GM12878 (cell line): Measurements from ENCODE around the gene TMEM88. TPM values are rescaled to one million over a fixed set of nuclear protein-coding genes. Genes with fewer than 3 reads are reported as not detected.

Experiments used
- ATAC-seq: fragments of 200-7000 bp; cut with Tn5 transposase; 3 replicates; pipeline ENCODE4 v1.9.1; 2020; ENCODE audit warnings: mild to moderate bottlenecking, moderate library complexity
- BruUV-seq: library from RNA; stranded (reverse); fragments of 400-500 nt; replicated peaks from 2 replicates; lab custom pipeline; 2021; lab: Mats Ljungman, UMichigan
- CTCF ChIA-PET: fragments of 300-600 bp; sonication (Branson Sonifier 250); formaldehyde crosslinking; extraction: SDS; loops from one replicate; lab custom pipeline; 2021; ENCODE audit warnings: inconsistent platforms; lab: Yijun Ruan, JAX
- POLR2A ChIA-PET: fragments of 350-600 bp; formaldehyde crosslinking; extraction: SDS; loops from one replicate; lab custom pipeline; 2021; ENCODE audit warnings: inconsistent platforms; lab: Charles Lee
- RAD21 ChIA-PET: fragments of 300-600 bp; sonication (Branson Sonifier 250); formaldehyde crosslinking; loops from one replicate; lab custom pipeline; 2023; ENCODE audit warnings: antibody characterized with exemption; ENCODE audit not compliant: unreplicated experiment; lab: Charles Lee
- SMC1A ChIA-PET: fragments of 300-600 bp; sonication (Branson Sonifier 250); formaldehyde crosslinking; loops from one replicate; lab custom pipeline; 2023; ENCODE audit not compliant: unreplicated experiment, uncharacterized antibody; lab: Charles Lee
- DNase-seq: peaks from one replicate; pipeline ENCODE4 v3.0.0-alpha.2; 2011; ENCODE audit warnings: low read depth, low spot score
- FAIRE-seq: peaks from 3 replicates; lab custom pipeline; 2011; peaks lifted over from hg19 to GRCh38; lab: Jason Lieb, UNC
- H2AFZ ChIP-seq: 2 replicates; pipeline ENCODE4 v1.6.0; 2011; ENCODE audit warnings: low read depth, low read length, control low read depth; ENCODE audit not compliant: control insufficient read depth
- H3K27ac ChIP-seq: 2 replicates; pipeline ENCODE4 v1.5.1; 2011; ENCODE audit warnings: control low read depth; ENCODE audit not compliant: control insufficient read depth, insufficient read depth
- H3K27me3 ChIP-seq, 2 experiments: replicated peaks in 1 of 2; 2 replicates each; pipeline versions ENCODE4 v1.6.0 to v1.6.1; 2011; ENCODE audit warnings: low read length in 1 of 2; ENCODE audit not compliant: control insufficient read depth in 2 of 2, insufficient read depth in 2 of 2
- H3K36me3 ChIP-seq, 2 experiments: 2 replicates each; pipeline ENCODE4 v1.5.1; 2011; ENCODE audit warnings: low read length in 1 of 2; ENCODE audit not compliant: control insufficient read depth in 2 of 2, insufficient read depth in 2 of 2
- H3K4me1 ChIP-seq: 2 replicates; pipeline ENCODE4 v1.6.1; 2011; ENCODE audit warnings: mild to moderate bottlenecking, low read length, moderate library complexity, mixed read lengths; ENCODE audit not compliant: control insufficient read depth, insufficient read depth
- H3K4me2 ChIP-seq: 2 replicates; pipeline ENCODE4 v1.6.0; 2011; ENCODE audit warnings: control low read depth; ENCODE audit not compliant: control insufficient read depth, insufficient read depth
- H3K4me3 ChIP-seq: fragments of 200-600 bp; sonication (generic); 2 replicates; pipeline ENCODE4 v1.5.1; 2016
- H3K79me2 ChIP-seq: 2 replicates; pipeline ENCODE4 v1.6.0; 2011; ENCODE audit warnings: low read length; ENCODE audit not compliant: control insufficient read depth, insufficient read depth
- H3K9ac ChIP-seq: 2 replicates; pipeline ENCODE4 v1.8.0; 2011; ENCODE audit warnings: low read length, control low read depth, mixed read lengths; ENCODE audit not compliant: control insufficient read depth, insufficient read depth
- H3K9me3 ChIP-seq: replicated peaks from 3 replicates; pipeline ENCODE4 v1.5.1; 2011; ENCODE audit warnings: mild to moderate bottlenecking, low read length; ENCODE audit not compliant: control insufficient read depth, insufficient read depth
- H4K20me1 ChIP-seq: 2 replicates; pipeline ENCODE4 v1.6.0; 2011; ENCODE audit not compliant: control insufficient read depth, insufficient read depth
- DPF2 ChIP-seq: fragments of 450-650 bp; IDR thresholded peaks from 2 replicates; pipeline ENCODE4 v1.6.1; 2017; ENCODE audit warnings: mild to moderate bottlenecking
- RBBP5 ChIP-seq: fragments of 200-600 bp; sonication (generic); conservative IDR thresholded peaks from 2 replicates; pipeline ENCODE4 v1.6.1; 2016
- YBX1 ChIP-seq: fragments of 450-650 bp; IDR thresholded peaks from 2 replicates; pipeline ENCODE4 v1.6.1; 2016; ENCODE audit warnings: antibody characterized with exemption
- WGBS: methylation state at CpG from one replicate; pipeline ENCODE4 v1.1.6; 2016; ENCODE audit warnings: low lambda C conversion rate; ENCODE audit not compliant: insufficient replicate concordance, insufficient coverage; ENCODE audit errors: missing lambda C conversion rate; 5-methylcytosine and 5-hydroxymethylcytosine counted together
- in situ Hi-C: fragments of 300-500 bp; cut with MboI; formaldehyde crosslinking; loops from 9 replicates; pipeline ENCODE4 v1.14.3; 2018; ENCODE audit warnings: mixed read lengths
- intact Hi-C: fragments of 100-400 bp; cut with micrococcal nuclease; formaldehyde crosslinking; loops from one replicate; pipeline ENCODE4 v1.14.2; 2022; ENCODE audit not compliant: unreplicated experiment
- polyA plus RNA-seq, 11 experiments: library from polyadenylated mRNA; depleted of rRNA in 4 of 11; unstranded in 6 of 11; stranded (reverse) in 5 of 11; fragments of >200 nt; fragmentation: Nextera tagmentation in 4 of 11; fragmentation: Illumina TruSeq in 1 of 11; extraction: Ambion mirVana in 4 of 11; extraction: Trizol in 1 of 11; gene quantifications; 1 replicate in 1 of 11; 2 replicates in 10 of 11; pipeline versions ENCODE4 v1.2.1 to v1.2.3, GENCODE V29; 2011 to 2016; ENCODE audit warnings: inconsistent platforms in 2 of 11, missing spikeins in 2 of 11, low read depth in 1 of 11
- total RNA-seq, 4 experiments: library from RNA; depleted of rRNA in 3 of 4; stranded (reverse); fragments of >200 nt in 3 of 4; fragmentation: Illumina TruSeq in 1 of 4; extraction: Trizol in 1 of 4; gene quantifications; 2 replicates each; pipeline versions ENCODE4 v1.2.1 to v1.2.3, GENCODE V29; 2013 to 2021
- TF ChIP-seq, protein P1 (sequence below): fragments of 150-350 bp; IDR thresholded peaks from 2 replicates; pipeline ENCODE4 v1.6.1; 2014; ENCODE audit warnings: mild to moderate bottlenecking, low read depth, low read length
- TF ChIP-seq, protein P2 (sequence below): IDR thresholded peaks from 2 replicates; pipeline ENCODE4 v1.6.1; 2012; ENCODE audit warnings: improper control_type of control experiment, low read depth, low read length; ENCODE audit not compliant: insufficient replicate concordance
- TF ChIP-seq, protein P3 (sequence below): fragments of 450-650 bp; IDR thresholded peaks from 2 replicates; pipeline ENCODE4 v1.6.1; 2017; ENCODE audit warnings: antibody characterized with exemption, mild to moderate bottlenecking, moderate library complexity

Gene TMEM88
- total and polyA plus RNA-seq, 10 of the 15 experiments (the other 5 are each of a cell fraction or from before 2014, with no cell fraction given) = 0.21 to 2.2 (median 0.62) TPM; not detected in 5

DNA sequence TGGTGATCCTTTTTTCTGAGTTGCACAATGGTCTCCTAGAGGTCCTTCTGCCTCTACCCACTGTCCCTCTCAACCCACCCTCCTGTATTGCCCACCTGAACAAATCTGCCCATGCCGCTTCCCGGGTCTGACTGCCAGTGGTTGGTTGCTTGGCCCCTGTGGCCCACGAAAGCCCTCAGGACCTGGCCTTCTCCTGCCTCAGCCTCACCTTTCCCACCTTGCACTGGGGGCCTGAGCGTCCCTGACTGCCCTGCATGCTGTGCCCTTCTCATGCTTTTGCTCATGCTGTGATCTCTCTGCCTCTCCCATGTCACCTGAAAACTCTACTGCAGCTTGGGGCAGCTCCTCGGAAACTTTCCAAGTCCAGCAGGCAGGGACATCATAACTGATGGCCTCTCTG lies 34.6 kb upstream of the TMEM88 start:
- no peaks in the 10 kb centered on the region for H3K79me2 ChIP-seq
- ChIA-PET RAD21 (interaction anchor here (0.9 to 2.1 kb wide), 2 partner anchors 77 to 168 kb away, joined by 3 to 9 read pairs; no protein-coding TSS in a partner anchor), SMC1A (interaction anchor here (0.6 to 2.3 kb wide), 3 partner anchors 13 to 77 kb away, joined by 3 to 6 read pairs (median 5); no protein-coding TSS in a partner anchor), CTCF (interaction anchor here (1.7 to 1.9 kb wide), 3 partner anchors 12 to 237 kb away, joined by 4 to 8 read pairs (median 5); no protein-coding TSS in a partner anchor), POLR2A (no interaction called here)
- no TSS peak for BruUV-seq
- no peak for TF ChIP-seq YBX1
- TF ChIP-seq DPF2 = no peak
- TF ChIP-seq RBBP5 = no peak
- TF ChIP-seq, protein P1, sequence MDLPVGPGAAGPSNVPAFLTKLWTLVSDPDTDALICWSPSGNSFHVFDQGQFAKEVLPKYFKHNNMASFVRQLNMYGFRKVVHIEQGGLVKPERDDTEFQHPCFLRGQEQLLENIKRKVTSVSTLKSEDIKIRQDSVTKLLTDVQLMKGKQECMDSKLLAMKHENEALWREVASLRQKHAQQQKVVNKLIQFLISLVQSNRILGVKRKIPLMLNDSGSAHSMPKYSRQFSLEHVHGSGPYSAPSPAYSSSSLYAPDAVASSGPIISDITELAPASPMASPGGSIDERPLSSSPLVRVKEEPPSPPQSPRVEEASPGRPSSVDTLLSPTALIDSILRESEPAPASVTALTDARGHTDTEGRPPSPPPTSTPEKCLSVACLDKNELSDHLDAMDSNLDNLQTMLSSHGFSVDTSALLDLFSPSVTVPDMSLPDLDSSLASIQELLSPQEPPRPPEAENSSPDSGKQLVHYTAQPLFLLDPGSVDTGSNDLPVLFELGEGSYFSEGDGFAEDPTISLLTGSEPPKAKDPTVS = no peak
- TF ChIP-seq, protein P2, sequence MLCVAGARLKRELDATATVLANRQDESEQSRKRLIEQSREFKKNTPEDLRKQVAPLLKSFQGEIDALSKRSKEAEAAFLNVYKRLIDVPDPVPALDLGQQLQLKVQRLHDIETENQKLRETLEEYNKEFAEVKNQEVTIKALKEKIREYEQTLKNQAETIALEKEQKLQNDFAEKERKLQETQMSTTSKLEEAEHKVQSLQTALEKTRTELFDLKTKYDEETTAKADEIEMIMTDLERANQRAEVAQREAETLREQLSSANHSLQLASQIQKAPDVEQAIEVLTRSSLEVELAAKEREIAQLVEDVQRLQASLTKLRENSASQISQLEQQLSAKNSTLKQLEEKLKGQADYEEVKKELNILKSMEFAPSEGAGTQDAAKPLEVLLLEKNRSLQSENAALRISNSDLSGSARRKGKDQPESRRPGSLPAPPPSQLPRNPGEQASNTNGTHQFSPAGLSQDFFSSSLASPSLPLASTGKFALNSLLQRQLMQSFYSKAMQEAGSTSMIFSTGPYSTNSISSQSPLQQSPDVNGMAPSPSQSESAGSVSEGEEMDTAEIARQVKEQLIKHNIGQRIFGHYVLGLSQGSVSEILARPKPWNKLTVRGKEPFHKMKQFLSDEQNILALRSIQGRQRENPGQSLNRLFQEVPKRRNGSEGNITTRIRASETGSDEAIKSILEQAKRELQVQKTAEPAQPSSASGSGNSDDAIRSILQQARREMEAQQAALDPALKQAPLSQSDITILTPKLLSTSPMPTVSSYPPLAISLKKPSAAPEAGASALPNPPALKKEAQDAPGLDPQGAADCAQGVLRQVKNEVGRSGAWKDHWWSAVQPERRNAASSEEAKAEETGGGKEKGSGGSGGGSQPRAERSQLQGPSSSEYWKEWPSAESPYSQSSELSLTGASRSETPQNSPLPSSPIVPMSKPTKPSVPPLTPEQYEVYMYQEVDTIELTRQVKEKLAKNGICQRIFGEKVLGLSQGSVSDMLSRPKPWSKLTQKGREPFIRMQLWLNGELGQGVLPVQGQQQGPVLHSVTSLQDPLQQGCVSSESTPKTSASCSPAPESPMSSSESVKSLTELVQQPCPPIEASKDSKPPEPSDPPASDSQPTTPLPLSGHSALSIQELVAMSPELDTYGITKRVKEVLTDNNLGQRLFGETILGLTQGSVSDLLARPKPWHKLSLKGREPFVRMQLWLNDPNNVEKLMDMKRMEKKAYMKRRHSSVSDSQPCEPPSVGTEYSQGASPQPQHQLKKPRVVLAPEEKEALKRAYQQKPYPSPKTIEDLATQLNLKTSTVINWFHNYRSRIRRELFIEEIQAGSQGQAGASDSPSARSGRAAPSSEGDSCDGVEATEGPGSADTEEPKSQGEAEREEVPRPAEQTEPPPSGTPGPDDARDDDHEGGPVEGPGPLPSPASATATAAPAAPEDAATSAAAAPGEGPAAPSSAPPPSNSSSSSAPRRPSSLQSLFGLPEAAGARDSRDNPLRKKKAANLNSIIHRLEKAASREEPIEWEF = no peak
- TF ChIP-seq, protein P3, sequence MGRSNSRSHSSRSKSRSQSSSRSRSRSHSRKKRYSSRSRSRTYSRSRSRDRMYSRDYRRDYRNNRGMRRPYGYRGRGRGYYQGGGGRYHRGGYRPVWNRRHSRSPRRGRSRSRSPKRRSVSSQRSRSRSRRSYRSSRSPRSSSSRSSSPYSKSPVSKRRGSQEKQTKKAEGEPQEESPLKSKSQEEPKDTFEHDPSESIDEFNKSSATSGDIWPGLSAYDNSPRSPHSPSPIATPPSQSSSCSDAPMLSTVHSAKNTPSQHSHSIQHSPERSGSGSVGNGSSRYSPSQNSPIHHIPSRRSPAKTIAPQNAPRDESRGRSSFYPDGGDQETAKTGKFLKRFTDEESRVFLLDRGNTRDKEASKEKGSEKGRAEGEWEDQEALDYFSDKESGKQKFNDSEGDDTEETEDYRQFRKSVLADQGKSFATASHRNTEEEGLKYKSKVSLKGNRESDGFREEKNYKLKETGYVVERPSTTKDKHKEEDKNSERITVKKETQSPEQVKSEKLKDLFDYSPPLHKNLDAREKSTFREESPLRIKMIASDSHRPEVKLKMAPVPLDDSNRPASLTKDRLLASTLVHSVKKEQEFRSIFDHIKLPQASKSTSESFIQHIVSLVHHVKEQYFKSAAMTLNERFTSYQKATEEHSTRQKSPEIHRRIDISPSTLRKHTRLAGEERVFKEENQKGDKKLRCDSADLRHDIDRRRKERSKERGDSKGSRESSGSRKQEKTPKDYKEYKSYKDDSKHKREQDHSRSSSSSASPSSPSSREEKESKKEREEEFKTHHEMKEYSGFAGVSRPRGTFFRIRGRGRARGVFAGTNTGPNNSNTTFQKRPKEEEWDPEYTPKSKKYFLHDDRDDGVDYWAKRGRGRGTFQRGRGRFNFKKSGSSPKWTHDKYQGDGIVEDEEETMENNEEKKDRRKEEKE = no peak
- no peaks in the 10 kb centered on the region for H4K20me1 ChIP-seq
- peaks cover 0 to 2% of the 10 kb centered on the region in 2 experiments; a peak in 2 of 4 replicates for H3K27me3 ChIP-seq
- intact Hi-C loops = loop anchor here (10.0 kb wide), 1 partner anchor 75 kb away; no protein-coding TSS in a partner anchor
- no peak overlapping the region for H3K27ac ChIP-seq
- no peak overlapping the region for H3K9ac ChIP-seq
- DNase-seq (no peak), FAIRE-seq (no peak), ATAC-seq (no peak)
- no peaks in the 10 kb centered on the region for H3K4me1 ChIP-seq
- in situ Hi-C loops = loop anchor here (5.0 kb wide), 1 partner anchor 167 kb away; no protein-coding TSS in a partner anchor
- H3K36me3 ChIP-seq = no peaks in the 10 kb centered on the region
- H2AFZ ChIP-seq = no peak overlapping the region
- H3K9me3 ChIP-seq = no peaks in the 10 kb centered on the region
- H3K4me2 ChIP-seq = no peak overlapping the region
- no peak overlapping the region for H3K4me3 ChIP-seq
- WGBS = 17% methylated on average over 5 of the region's 5 CpGs
